Thyroid gland (tissue), 4 donors: Measurements from ENCODE around the gene BEND4. TPM values are rescaled to one million over a fixed set of nuclear protein-coding genes. Genes with fewer than 3 reads are reported as not detected.

Experiments
- DNase-seq, 2 donors: peaks; one replicate each; pipeline ENCODE4 v3.0.0-alpha.2; 2019
- H3K27ac ChIP-seq, 3 donors: fragments of 200-600 bp; sonication (generic); 1 replicate in 2 of 3; 2 replicates in 1 of 3; pipeline ENCODE4 v1.5.1; 2016 to 2019; ENCODE audit warnings: mild to moderate bottlenecking in 1 of 3, moderate library complexity in 1 of 3
- H3K27me3 ChIP-seq: fragments of 200-600 bp; sonication (generic); one replicate; pipeline ENCODE4 v1.5.1; 2019
- H3K36me3 ChIP-seq, 2 donors: fragments of 200-600 bp; sonication (generic); one replicate each; pipeline ENCODE4 v1.5.1; 2016 to 2019
- H3K4me1 ChIP-seq, 2 donors: fragments of 200-600 bp; sonication (generic); one replicate each; pipeline ENCODE4 v1.5.1; 2017 to 2019
- H3K4me3 ChIP-seq, 3 donors: fragments of 200-600 bp; sonication (generic); replicated peaks in 1 of 3; 1 replicate in 2 of 3; 2 replicates in 1 of 3; pipeline ENCODE4 v1.5.1; 2016; ENCODE audit warnings: mild to moderate bottlenecking in 1 of 3
- H3K9me3 ChIP-seq: fragments of 200-600 bp; sonication (generic); one replicate; pipeline ENCODE4 v1.5.1; 2017
- POLR2A ChIP-seq, 2 donors: fragments of 450-650 bp; IDR thresholded peaks; one replicate each; pipeline ENCODE4 v1.6.1; 2017; ENCODE audit warnings: antibody characterized with exemption in 2 of 2, mild to moderate bottlenecking in 2 of 2, moderate library complexity in 1 of 2
- WGBS, 2 donors: methylation state at CpG; one replicate each; pipeline ENCODE4 v1.1.5; 2017; 5-methylcytosine and 5-hydroxymethylcytosine counted together
- intact Hi-C: fragments of 100-400 bp; cut with DNase I; formaldehyde crosslinking; loops from one replicate; pipeline ENCODE4 v1.15.1; 2023
- total RNA-seq, 4 donors: library from RNA; depleted of rRNA; stranded (reverse); fragments of >200 nt; gene quantifications; one replicate each; pipeline ENCODE4 v1.2.3, GENCODE V29; 2016
- TF ChIP-seq, protein P1 (sequence below), 6 experiments: fragments of 200-600 bp in 3 of 6; fragments of 450-650 bp in 3 of 6; sonication (generic) in 3 of 6; IDR thresholded peaks; one replicate each; pipeline ENCODE4 v1.5.1; 2016 to 2019; ENCODE audit warnings: antibody characterized with exemption in 6 of 6, mild to moderate bottlenecking in 2 of 6, inconsistent platforms in 1 of 6, moderate library complexity in 1 of 6

Gene BEND4
- total RNA-seq, 4 donors from 2014 or later, result 0.13 TPM; not detected in 3

DNA sequence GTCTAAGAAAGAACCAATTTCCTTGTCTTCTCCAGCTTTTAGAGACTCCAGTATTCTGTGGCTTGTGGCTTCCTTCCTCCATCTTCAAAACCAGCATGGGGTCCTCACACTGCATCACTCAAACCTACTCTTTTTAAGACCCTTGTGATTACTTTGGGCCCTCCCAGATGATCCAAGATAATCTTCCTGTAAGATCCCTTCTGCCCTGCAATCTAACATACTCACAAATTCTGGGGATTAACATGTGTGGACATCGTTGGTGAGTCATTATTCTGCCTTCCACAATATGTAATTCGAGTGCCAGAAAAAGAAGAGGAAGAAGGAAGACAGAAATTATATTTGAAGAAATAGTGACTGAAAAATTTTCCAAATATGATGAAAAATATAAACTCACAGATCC, 47.9 kb downstream of the BEND4 start:
- H3K9me3 ChIP-seq, result no peaks in the 10 kb centered on the region
- no peak overlapping the region for H3K27ac ChIP-seq
- no peaks in the 10 kb centered on the region for H3K27me3 ChIP-seq
- no peak overlapping the region for H3K4me3 ChIP-seq
- no peaks in the 10 kb centered on the region for H3K36me3 ChIP-seq
- TF ChIP-seq, protein P1, sequence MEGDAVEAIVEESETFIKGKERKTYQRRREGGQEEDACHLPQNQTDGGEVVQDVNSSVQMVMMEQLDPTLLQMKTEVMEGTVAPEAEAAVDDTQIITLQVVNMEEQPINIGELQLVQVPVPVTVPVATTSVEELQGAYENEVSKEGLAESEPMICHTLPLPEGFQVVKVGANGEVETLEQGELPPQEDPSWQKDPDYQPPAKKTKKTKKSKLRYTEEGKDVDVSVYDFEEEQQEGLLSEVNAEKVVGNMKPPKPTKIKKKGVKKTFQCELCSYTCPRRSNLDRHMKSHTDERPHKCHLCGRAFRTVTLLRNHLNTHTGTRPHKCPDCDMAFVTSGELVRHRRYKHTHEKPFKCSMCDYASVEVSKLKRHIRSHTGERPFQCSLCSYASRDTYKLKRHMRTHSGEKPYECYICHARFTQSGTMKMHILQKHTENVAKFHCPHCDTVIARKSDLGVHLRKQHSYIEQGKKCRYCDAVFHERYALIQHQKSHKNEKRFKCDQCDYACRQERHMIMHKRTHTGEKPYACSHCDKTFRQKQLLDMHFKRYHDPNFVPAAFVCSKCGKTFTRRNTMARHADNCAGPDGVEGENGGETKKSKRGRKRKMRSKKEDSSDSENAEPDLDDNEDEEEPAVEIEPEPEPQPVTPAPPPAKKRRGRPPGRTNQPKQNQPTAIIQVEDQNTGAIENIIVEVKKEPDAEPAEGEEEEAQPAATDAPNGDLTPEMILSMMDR (IDR thresholded peaks at IDR 0.05), result no peak
- TF ChIP-seq POLR2A (IDR thresholded peaks at IDR 0.05), result no peak
- intact Hi-C loops, result no loop called here
- no peak for DNase-seq
- 63 to 78% methylated on average over 2 of the region's 2 CpGs for WGBS, 2 donors
- no peaks in the 10 kb centered on the region for H3K4me1 ChIP-seq

DNA sequence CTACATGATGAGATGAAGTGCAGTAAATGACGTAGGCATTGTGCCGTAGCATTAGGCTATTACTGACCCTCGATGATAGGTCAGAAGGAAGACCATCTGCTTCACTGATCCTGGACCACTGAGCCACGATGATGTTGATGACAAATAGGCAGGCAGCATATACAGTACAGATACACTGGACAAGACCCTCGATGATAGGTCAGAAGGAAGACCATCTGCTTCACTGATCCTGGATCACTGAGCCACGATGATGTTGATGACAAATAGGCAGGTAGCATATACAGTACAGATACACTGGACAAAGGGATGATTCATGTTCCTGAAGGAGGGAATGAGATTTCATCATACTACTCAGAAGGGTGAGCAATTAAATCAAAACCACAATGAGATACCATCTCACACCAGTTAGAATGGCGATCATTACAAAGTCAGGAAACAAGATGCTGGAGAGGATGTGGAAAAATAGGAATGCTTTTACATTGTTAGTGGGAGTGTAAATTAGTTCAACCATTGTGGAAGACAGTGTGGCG, 50.9 kb downstream of the BEND4 start:
- TF ChIP-seq, protein P1 (IDR thresholded peaks at IDR 0.05), result no peak
- TF ChIP-seq POLR2A (IDR thresholded peaks at IDR 0.05), result no peak
- no peaks in the 10 kb centered on the region for H3K36me3 ChIP-seq
- WGBS, 2 donors, result 95 to 96% methylated on average over 8 of the region's 8 CpGs

DNA sequence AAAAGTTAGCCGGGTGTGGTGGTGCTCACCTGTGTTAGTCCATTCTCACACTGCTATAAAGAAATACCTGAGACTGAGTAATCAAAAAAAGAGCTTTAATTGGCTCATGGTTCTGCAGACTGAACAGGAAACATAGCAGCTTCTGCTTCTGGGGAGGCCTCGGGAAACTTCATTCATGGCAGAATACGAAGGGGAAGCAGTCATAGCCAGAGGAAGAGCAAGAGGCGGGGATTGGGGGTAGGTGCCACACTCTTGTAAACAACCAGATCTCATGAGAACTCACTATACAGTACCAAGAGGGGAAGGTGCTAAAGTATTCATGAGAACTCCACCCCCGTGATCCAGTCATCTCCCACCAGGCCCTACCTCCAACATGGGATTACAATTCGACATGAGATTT, 64.1 kb downstream of the BEND4 start:
- no peaks in the 10 kb centered on the region for H3K9me3 ChIP-seq
- no peak overlapping the region for H3K4me3 ChIP-seq
- intact Hi-C loops, result no loop called here
- TF ChIP-seq, protein P1 (IDR thresholded peaks at IDR 0.05), result no peak
- no peak for TF ChIP-seq POLR2A (IDR thresholded peaks at IDR 0.05)
- no peak overlapping the region for H3K27ac ChIP-seq
- 91 to 95% methylated on average over 6 of the region's 6 CpGs for WGBS, 2 donors
- H3K4me1 ChIP-seq, result peaks cover 0 to 5% of the 10 kb centered on the region in 2 donors
- peaks cover 0 to 7% of the 10 kb centered on the region in 2 donors for H3K36me3 ChIP-seq
- DNase-seq, result no peak
- no peaks in the 10 kb centered on the region for H3K27me3 ChIP-seq

More for the DNA sequence above, 50.9 kb downstream of the BEND4 start:
- intact Hi-C loops, result no loop called here
- Histone ChIP-seq H3K4me1 (no peaks in the 10 kb centered on the region), H3K9me3 (no peaks in the 10 kb centered on the region), H3K4me3 (no peak overlapping the region), H3K27me3 (no peaks in the 10 kb centered on the region), H3K27ac (no peak overlapping the region)
- DNase-seq, result no peak

DNA sequence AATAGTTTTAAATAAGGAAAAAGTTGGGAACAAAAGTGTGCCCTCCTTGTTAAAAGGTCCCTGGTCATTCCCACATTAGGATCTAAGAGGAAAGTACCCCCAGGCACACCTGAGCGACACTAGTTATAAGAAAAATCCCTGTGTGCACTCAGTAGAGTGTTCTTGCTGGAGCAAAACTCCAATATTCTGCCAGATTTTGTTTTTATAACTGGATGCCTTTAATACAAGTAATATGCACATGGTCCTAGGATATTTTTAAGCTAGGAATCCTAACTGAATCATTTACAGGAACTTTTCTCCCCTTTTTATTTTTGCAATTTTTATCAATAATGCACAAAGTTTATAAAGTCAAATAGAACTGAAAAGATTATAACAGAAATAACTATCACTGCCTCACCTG, 68.6 kb downstream of the BEND4 start:
- Histone ChIP-seq H3K27me3 (no peaks in the 10 kb centered on the region), H3K27ac (no peak overlapping the region), H3K4me1 (peaks cover 3 to 8% of the 10 kb centered on the region in 2 donors), H3K4me3 (no peak overlapping the region), H3K36me3 (peaks cover 0 to 7% of the 10 kb centered on the region in 2 donors), H3K9me3 (no peaks in the 10 kb centered on the region)
- TF ChIP-seq, protein P1 (IDR thresholded peaks at IDR 0.05), result no peak
- no peak for TF ChIP-seq POLR2A (IDR thresholded peaks at IDR 0.05)
- intact Hi-C loops, result no loop called here
- WGBS, 2 donors, result 59 to 74% methylated on average over 1 of the region's 1 CpG
- DNase-seq, result no peak

DNA sequence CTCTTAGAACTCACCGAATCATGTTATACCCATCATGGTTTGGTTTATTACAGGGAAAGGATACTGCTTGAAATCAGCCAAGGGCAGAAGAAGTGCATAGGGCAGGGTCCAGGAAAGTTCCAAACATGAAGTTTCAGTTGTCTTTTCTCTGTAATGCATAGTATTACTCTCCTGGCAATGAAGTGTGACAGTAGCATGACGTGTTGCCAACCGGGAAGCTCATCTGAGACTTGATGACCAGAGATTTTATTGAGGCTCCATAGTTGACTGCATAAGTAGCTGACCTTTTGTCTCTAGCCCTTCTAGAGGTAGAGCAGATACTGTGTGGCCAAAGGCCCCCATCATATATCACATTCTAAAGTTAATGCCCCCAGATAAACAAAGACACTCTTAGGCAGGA, 72.1 kb downstream of the BEND4 start:
- Histone ChIP-seq H3K27ac (no peak overlapping the region), H3K4me1 (peaks cover 3 to 8% of the 10 kb centered on the region in 2 donors), H3K4me3 (no peak overlapping the region), H3K9me3 (no peaks in the 10 kb centered on the region), H3K36me3 (peaks cover 0 to 4% of the 10 kb centered on the region in 2 donors), H3K27me3 (no peaks in the 10 kb centered on the region)
- no peak for DNase-seq
- intact Hi-C loops, result no loop called here
- TF ChIP-seq POLR2A (IDR thresholded peaks at IDR 0.05), result no peak
- TF ChIP-seq, protein P1 (IDR thresholded peaks at IDR 0.05), result no peak
- WGBS, 2 donors, result 95 to 100% methylated on average over 3 of the region's 3 CpGs
